Sigmoid colon (tissue), 3 donors: ENCODE measurements around the gene SLC5A4.

Experiments
- CTCF ChIP-seq, 4 experiments: fragments of 450-650 bp in 3 of 4; fragments of 200-600 bp in 1 of 4; IDR thresholded peaks; one replicate each; pipeline ENCODE4 v1.5.1; 2016 to 2019; ENCODE audit warnings: antibody characterized with exemption in 4 of 4, mild to moderate bottlenecking in 3 of 4, moderate library complexity in 2 of 4
- POLR2A ChIP-seq, 2 donors: fragments of 450-650 bp; IDR thresholded peaks; one replicate each; pipeline ENCODE4 v1.6.1; 2016; ENCODE audit warnings: antibody characterized with exemption in 2 of 2, mild to moderate bottlenecking in 2 of 2, moderate library complexity in 2 of 2

GRCh38 chr22:32237906-32238305 lies 17.2 kb downstream of the SLC5A4 start:
- TF ChIP-seq POLR2A (IDR thresholded peaks at IDR 0.05) (no peak), CTCF (IDR thresholded peaks at IDR 0.05) (no peak)
